ENCODE results near the gene SAT1.

Gene SAT1

GRCh38 chrX:23828881-23829280 lies 45.9 kb downstream of the SAT1 start:
- Mint-ChIP-seq H3K9me3 (no peaks in the 10 kb centered on the region), H3K36me3 (ENCODE audit: low read depth) (no peaks in the 10 kb centered on the region), H3K4me1 (no peaks in the 10 kb centered on the region), H3K27me3 (no peaks in the 10 kb centered on the region), H3K4me3 (no peak overlapping the region), H3K27ac (no peak overlapping the region)
- ATAC-seq (no peak), DNase-seq (no peak)

- Mint-ChIP-seq H3K27me3 (no peaks in the 10 kb centered on the region), H3K36me3 (ENCODE audit: low read depth) (no peaks in the 10 kb centered on the region), H3K9me3 (no peaks in the 10 kb centered on the region), H3K27ac (no peak overlapping the region), H3K4me3 (no peak overlapping the region), H3K4me1 (no peaks in the 10 kb centered on the region)
- ATAC-seq (no peak), DNase-seq (no peak)
Observed at GRCh38 chrX:23832721-23833120, 49.7 kb downstream of the SAT1 start.
